ENCODE measurements around the gene EVI5.
"Not testable (repeated sequence)": the region's sequence is repeated elsewhere in the genome, so short reads cannot be mapped to it uniquely, and the experiment has no call there.

The EVI5 gene

GRCh38 chr1:92679980-92680379 lies 104.9 kb downstream of the EVI5 start:
- no peak for DNase-seq

GRCh38 chr1:92663775-92664174 lies 121.1 kb downstream of the EVI5 start:
- no peak for DNase-seq

- no peak for DNase-seq
Observed at GRCh38 chr1:92662048-92662447, 122.9 kb downstream of the EVI5 start.

- no peak for DNase-seq
Observed at GRCh38 chr1:92657701-92658100, 127.2 kb downstream of the EVI5 start.

- no peak for DNase-seq
Observed at GRCh38 chr1:92655197-92655801, 129.6 kb downstream of the EVI5 start.

- no peak for DNase-seq
Observed at GRCh38 chr1:92653605-92654381, 131.1 kb downstream of the EVI5 start.

- DNase-seq = not testable (repeated sequence)
Observed at GRCh38 chr1:92640686-92641085, 144.2 kb downstream of the EVI5 start.

- DNase-seq = no peak
Observed at GRCh38 chr1:92638498-92638897, 146.4 kb downstream of the EVI5 start.

GRCh38 chr1:92635203-92635602 lies 149.7 kb downstream of the EVI5 start:
- not testable (repeated sequence) for DNase-seq

GRCh38 chr1:92623187-92623778 lies 161.6 kb downstream of the EVI5 start:
- no peak for DNase-seq

- no peak for DNase-seq
Observed at GRCh38 chr1:92619466-92620189, 165.3 kb downstream of the EVI5 start.

GRCh38 chr1:92601044-92601443 lies 183.9 kb downstream of the EVI5 start:
- no peak for DNase-seq

- no peak for DNase-seq
Observed at GRCh38 chr1:92599184-92599583, 185.7 kb downstream of the EVI5 start.

- DNase-seq = not testable (repeated sequence)
Observed at GRCh38 chr1:92589361-92589760, 195.5 kb downstream of the EVI5 start.

GRCh38 chr1:92587445-92587844 lies 197.5 kb downstream of the EVI5 start:
- DNase-seq = no peak

GRCh38 chr1:92585831-92586230 lies 199.1 kb downstream of the EVI5 start:
- no peak for DNase-seq

GRCh38 chr1:92584810-92585209 lies 200.1 kb downstream of the EVI5 start:
- DNase-seq = not testable (repeated sequence)

- no peak for DNase-seq
Observed at GRCh38 chr1:92583821-92584760, 200.8 kb downstream of the EVI5 start.

GRCh38 chr1:92577261-92577895 lies 207.5 kb downstream of the EVI5 start:
- no peak for DNase-seq

- DNase-seq = no peak
Observed at GRCh38 chr1:92575123-92575522, 209.8 kb downstream of the EVI5 start.

GRCh38 chr1:92572520-92572919 lies 212.4 kb downstream of the EVI5 start:
- DNase-seq = no peak

- no peak for DNase-seq
Observed at GRCh38 chr1:92571578-92571977, 213.3 kb downstream of the EVI5 start.

Measured in T1000 (cell line).